Activated naive CD8-positive, alpha-beta T cell treated with anti-CD3 and anti-CD28 coated beads for 36 hours (primary cell): ENCODE measurements around the gene AIP. TPM values are rescaled to one million over a fixed set of nuclear protein-coding genes. Genes with fewer than 3 reads are reported as not detected.

Experiments used
- DNase-seq: peaks from one replicate; pipeline ENCODE4 v3.0.0; 2021
- H3K27ac Mint-ChIP-seq: one replicate; pipeline ENCODE4 v1.8.0; 2022; ENCODE audit warnings: mild to moderate bottlenecking, moderate library complexity, mixed read lengths
- H3K27me3 Mint-ChIP-seq: one replicate; pipeline ENCODE4 v1.8.0; 2022; ENCODE audit warnings: mild to moderate bottlenecking, mixed read lengths
- H3K36me3 Mint-ChIP-seq: one replicate; pipeline ENCODE4 v1.8.0; 2021; ENCODE audit warnings: mild to moderate bottlenecking, mixed read lengths
- H3K4me1 Mint-ChIP-seq: one replicate; pipeline ENCODE4 v1.8.0; 2021; ENCODE audit warnings: mixed read lengths
- H3K4me3 Mint-ChIP-seq: one replicate; pipeline ENCODE4 v1.8.0; 2022; ENCODE audit warnings: mild to moderate bottlenecking, moderate library complexity, mixed read lengths
- H3K9me3 Mint-ChIP-seq: one replicate; pipeline ENCODE4 v1.8.0; 2022; ENCODE audit warnings: mixed read lengths
- total RNA-seq, 2 experiments: library from RNA; stranded (reverse); gene quantifications; one replicate each; pipeline ENCODE4 v1.2.3, GENCODE V29; 2021

Gene AIP
- total RNA-seq, 2 experiments from 2014 or later = 107 to 112 TPM

DNA sequence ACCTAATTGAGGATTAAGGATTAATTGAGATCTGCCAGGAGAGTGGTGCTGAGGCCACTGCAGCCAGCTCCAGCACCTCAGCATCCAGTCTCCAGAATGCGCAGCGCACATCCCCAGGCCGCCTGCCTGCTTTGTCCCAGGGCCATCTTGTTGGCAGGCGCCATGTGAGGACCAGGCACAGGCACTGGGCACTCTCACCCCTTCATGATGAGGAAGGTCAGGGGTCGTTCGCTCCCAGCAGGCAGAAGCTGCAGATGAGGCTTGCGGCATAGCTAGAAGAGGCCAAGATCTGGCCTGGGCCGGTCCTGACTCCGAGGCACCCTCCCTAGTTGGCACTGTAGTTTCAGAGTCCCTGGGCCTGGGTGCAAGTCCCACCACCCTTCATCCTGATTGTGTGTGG, 34.0 kb downstream of the AIP start:
- Mint-ChIP-seq H3K9me3 (no peaks in the 10 kb centered on the region), H3K27ac (no peak overlapping the region), H3K4me3 (no peak overlapping the region), H3K27me3 (peaks cover 12% of the 10 kb centered on the region), H3K4me1 (no peaks in the 10 kb centered on the region), H3K36me3 (no peaks in the 10 kb centered on the region)
- DNase-seq = no peak

DNA sequence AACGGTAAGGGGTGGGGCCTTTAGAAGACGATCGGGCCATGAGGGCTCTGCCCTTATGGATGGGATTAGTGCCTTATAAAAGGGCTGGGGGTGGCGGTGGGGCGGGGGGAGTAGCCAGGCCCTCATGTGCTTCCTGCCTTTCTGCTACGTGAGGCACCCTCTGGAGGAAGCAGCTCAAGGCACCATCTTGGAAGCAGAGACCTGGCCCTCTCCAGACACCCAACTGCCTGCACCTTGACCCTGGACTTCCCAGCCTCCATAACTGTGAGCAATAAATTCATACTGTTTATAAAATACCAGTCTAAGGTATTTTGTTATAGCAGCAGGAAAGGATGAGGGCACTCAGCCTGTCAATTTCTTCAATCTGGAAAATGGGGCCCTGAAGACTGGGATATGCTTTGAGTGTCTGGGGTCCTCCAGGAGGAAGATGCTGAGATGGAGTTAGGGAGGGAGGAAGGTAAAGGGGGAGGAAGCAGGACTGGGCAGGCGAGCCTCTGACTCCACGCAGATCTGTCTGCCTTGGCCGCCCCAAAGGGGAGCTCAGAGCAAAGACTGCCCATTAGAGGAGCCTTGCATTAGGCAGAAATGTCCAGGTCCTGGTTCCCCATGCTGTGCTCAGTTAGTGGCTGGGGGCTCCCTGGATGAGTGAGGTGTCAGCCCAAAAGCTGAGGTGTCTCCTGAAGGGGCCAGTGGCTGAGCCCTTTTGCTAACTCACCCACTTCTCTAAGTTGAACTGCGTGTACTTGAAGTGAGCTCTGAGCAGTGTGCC, 35.1 kb downstream of the AIP start:
- no peaks in the 10 kb centered on the region for H3K36me3 Mint-ChIP-seq
- H3K4me1 Mint-ChIP-seq = no peaks in the 10 kb centered on the region
- H3K4me3 Mint-ChIP-seq = no peak overlapping the region
- H3K27ac Mint-ChIP-seq = no peak overlapping the region
- no peak for DNase-seq
- peaks cover 12% of the 10 kb centered on the region for H3K27me3 Mint-ChIP-seq
- no peaks in the 10 kb centered on the region for H3K9me3 Mint-ChIP-seq

DNA sequence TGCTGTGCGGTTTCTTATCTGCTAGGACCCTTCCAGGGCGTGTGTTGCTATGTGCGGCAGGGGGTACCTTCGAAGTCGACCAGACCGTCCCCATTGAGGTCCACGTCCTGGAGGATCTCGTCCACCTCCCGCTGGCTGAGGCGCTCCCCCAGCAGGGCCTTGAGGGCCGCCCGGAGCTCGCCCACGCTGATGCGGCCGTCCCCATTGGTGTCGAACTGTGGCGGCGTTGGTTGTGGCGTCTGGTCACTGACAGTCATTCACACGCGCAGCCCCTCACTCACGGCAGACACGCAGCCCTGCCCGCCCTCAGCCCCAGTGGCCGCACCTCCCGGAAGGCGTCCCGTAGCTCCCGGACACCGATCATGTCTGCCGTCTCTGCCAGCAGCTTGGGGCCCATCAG, 36.9 kb downstream of the AIP start:
- Mint-ChIP-seq H3K4me1 (no peaks in the 10 kb centered on the region), H3K36me3 (no peaks in the 10 kb centered on the region), H3K27me3 (peaks cover 9% of the 10 kb centered on the region), H3K27ac (no peak overlapping the region), H3K9me3 (no peaks in the 10 kb centered on the region), H3K4me3 (no peak overlapping the region)
- no peak for DNase-seq

DNA sequence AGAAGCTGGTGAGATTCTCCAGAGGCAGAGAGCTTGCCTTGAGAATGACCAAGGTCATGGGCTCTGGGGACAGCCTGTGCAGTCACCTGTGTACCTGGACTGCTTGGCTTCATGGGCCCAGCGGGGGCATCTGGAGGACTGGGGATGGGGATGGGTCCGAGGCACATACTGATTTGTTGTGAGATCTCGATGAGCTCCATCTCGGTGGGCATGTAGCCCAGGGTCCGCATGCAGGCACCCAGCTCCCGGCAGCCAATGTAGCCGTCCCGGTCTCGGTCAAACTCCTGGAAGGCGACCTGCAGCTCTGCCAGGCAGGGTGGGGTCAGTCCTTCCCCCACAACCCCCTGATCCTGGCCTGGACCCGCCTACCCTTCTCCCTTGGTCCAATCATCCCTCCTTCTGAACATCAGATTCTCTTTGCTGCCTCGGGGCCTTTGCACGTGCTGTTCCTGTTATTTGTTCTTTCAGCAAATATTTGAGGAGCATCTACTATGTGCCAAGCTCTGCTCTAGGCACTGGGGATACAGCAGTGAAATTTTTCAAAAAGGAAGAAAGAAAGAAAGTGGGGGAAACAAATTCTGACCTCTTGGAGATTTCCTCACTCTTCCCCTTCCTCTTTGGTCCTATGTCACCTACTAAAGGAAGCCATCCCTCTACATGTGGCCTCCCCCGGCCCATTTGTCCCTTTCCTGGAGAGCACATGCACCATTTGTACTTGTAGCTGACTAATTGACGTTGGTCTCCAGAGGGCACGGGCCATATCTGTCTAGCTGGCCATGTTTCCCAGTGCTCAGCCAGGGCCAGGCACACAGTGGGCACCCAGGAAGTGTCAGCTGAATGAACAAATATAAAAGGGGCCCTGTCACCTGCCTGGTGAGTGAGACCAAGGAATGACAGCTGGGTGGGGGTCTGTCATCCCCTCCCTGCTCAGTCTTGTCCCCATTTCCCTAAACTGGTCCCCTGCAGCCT, 38.3 kb downstream of the AIP start:
- H3K36me3 Mint-ChIP-seq = no peaks in the 10 kb centered on the region
- no peak overlapping the region for H3K4me3 Mint-ChIP-seq

DNA sequence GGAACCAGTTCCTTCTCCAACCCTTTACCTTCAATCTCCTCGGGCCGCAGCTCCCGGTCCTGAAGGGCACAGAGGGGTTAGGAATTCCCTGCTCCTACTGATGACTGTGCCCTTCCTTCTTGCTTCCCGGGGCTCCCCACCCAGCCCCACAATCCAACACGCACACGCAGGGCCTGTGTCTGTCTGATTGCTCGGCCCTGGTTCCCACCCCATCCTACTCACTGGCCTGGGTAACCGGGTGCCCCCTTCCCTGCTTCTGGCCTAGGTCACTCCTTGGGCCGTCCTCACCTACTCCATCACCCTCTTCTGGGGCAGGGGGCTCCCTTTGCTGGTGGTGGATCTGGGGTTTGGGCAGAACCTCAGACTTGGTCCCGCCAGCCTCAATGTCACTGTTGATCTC, 39.1 kb downstream of the AIP start:
- no peak overlapping the region for H3K4me3 Mint-ChIP-seq
- no peaks in the 10 kb centered on the region for H3K27me3 Mint-ChIP-seq
- no peaks in the 10 kb centered on the region for H3K4me1 Mint-ChIP-seq
- H3K36me3 Mint-ChIP-seq = no peaks in the 10 kb centered on the region
- H3K9me3 Mint-ChIP-seq = no peaks in the 10 kb centered on the region
- no peak for DNase-seq
- H3K27ac Mint-ChIP-seq = no peak overlapping the region

More for the DNA sequence above, 38.3 kb downstream of the AIP start:
- Mint-ChIP-seq H3K27me3 (no peaks in the 10 kb centered on the region), H3K9me3 (no peaks in the 10 kb centered on the region), H3K4me1 (no peaks in the 10 kb centered on the region), H3K27ac (no peak overlapping the region)
- no peak for DNase-seq

DNA sequence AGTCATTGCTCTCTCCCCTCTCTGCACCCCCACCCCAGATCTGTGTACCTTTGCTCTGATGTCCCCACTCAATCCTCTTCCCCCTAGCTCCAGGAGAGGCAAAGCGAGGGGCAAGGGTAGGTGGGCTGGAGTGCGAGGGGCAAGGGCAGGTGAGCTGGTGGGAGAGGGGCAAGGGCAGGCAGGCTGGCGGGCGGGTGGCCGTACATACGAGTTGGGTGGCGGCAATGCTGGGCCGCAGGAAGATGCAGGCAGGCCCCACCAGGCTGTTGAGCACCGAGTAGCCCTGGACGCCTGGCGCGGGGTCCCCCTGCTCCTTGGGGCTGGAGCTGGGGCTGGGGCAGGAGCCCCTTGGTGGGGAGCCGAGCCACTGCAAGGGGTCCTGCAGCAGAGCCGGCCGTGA, 39.5 kb downstream of the AIP start:
- no peaks in the 10 kb centered on the region for H3K4me1 Mint-ChIP-seq
- no peaks in the 10 kb centered on the region for H3K27me3 Mint-ChIP-seq
- H3K9me3 Mint-ChIP-seq = no peaks in the 10 kb centered on the region
- no peaks in the 10 kb centered on the region for H3K36me3 Mint-ChIP-seq
- H3K27ac Mint-ChIP-seq = no peak overlapping the region
- H3K4me3 Mint-ChIP-seq = no peak overlapping the region
- no peak for DNase-seq

DNA sequence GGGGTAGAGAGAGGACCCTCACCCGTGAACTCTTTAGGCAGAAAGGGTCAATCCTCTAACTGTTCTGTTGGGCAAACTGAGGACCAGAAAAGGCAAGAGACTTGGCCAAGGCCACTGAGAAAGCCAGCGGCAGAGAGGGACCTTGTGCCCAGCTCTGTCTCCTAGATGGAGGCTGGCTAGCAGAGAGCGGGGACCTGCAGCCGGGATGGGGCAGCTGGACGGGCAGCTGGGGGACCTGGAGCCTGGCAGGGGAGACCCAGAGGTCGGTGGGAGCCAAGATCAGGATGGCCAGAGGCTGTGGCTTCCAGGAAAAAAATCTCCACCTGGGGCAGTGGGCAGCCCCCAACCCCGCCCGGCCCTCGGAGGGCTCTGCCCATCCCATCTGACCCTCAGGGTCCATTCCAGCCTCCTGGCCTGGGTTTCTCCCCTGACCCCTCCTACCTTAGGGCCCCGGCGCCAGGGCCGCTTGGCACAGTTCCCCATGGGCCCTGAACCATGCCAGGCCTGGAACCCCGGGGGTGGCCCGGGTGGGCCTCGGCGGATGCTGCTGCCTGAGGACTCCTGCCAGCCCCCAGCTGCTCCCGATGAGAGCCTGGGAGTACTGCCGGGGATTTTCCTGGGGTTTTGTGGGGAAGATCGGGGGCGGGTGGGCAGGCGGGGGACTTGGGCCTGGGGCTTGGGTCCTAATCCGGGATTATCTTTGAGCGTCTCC, 40.2 kb downstream of the AIP start, which contains the start of gene CABP2:
TSS of gene CABP2 (minus strand) at position 603 of the 712 bp plus-strand sequence. CDS start at position 483, 120 bp downstream.
- H3K9me3 Mint-ChIP-seq = no peaks in the 10 kb centered on the region
- H3K27ac Mint-ChIP-seq = no peak within 1 kb of the TSS
- H3K36me3 Mint-ChIP-seq = no peaks in the 10 kb centered on the region
- H3K27me3 Mint-ChIP-seq = no peaks in the 10 kb centered on the region
- H3K4me3 Mint-ChIP-seq = no peak within 1 kb of the TSS
- no peak for DNase-seq
- H3K4me1 Mint-ChIP-seq = no peaks in the 10 kb centered on the region

DNA sequence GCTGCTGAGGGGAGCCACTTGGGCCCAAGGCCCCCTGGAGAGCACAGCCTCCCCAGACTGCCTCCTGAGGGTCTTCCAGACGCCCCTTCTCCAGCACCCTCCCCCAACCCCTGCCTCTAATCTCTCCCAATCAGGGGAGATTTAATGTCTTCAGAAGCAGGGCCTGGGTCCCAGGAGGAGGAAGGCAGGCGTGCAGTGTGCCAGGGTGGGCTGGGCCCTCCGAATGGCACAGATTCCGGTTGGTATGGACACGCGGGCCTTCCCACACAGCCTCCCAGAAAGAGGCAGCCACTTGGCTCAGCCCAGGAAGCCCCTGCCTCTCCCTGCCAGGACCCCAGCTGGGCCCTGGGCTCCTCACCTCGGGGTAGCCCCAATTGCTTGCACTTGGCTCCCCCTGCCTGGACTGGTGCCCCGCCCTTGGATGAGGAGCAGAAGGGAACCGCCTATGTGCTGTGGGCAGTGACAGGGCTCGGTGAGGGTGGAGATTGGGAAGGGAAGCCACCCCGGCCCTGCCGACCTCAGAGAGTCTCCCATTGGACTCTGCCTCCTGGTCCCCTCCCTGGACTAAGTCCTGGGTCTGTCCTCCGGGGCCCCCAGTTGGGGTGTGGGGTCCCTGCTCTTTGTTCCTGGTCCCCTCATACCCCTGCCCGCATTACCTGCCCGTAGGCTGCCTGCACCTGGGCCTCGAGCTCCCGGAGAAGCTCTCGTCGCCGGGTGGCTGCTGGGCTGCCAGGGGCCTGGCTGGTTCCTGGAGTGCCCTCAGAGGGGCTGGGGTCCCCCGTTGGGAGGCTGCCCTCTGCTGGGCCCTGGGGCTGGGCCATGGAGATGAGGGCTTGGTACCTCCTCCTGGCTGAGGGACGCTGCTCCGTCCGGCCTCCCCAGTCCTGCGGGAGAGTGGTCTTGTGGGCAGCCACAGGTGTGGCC, 41.0 kb downstream of the AIP start:
- no peak for DNase-seq
- no peaks in the 10 kb centered on the region for H3K27me3 Mint-ChIP-seq
- no peak overlapping the region for H3K4me3 Mint-ChIP-seq
- H3K27ac Mint-ChIP-seq = no peak overlapping the region
- H3K36me3 Mint-ChIP-seq = no peaks in the 10 kb centered on the region
- H3K4me1 Mint-ChIP-seq = no peaks in the 10 kb centered on the region
- no peaks in the 10 kb centered on the region for H3K9me3 Mint-ChIP-seq

DNA sequence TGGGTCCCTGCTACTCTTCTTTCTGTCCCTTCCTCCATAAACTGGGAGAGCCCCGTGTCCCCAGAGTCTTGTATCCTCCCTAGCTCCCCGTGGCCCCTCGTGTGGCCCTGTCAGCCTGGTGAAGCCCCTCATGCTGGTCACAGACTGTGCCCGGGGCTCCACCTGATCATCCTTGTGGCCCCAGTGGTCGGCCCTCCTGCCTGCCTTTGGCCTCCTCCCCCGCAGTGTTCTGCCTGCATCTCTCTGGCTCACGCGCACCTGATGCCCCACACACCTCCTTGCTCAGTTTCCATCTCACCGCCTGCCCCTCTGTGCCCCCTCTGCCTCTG, 41.6 kb downstream of the AIP start:
- DNase-seq = no peak
- Mint-ChIP-seq H3K4me3 (no peak overlapping the region), H3K36me3 (no peaks in the 10 kb centered on the region), H3K4me1 (no peaks in the 10 kb centered on the region), H3K27me3 (no peaks in the 10 kb centered on the region), H3K27ac (no peak overlapping the region), H3K9me3 (no peaks in the 10 kb centered on the region)

DNA sequence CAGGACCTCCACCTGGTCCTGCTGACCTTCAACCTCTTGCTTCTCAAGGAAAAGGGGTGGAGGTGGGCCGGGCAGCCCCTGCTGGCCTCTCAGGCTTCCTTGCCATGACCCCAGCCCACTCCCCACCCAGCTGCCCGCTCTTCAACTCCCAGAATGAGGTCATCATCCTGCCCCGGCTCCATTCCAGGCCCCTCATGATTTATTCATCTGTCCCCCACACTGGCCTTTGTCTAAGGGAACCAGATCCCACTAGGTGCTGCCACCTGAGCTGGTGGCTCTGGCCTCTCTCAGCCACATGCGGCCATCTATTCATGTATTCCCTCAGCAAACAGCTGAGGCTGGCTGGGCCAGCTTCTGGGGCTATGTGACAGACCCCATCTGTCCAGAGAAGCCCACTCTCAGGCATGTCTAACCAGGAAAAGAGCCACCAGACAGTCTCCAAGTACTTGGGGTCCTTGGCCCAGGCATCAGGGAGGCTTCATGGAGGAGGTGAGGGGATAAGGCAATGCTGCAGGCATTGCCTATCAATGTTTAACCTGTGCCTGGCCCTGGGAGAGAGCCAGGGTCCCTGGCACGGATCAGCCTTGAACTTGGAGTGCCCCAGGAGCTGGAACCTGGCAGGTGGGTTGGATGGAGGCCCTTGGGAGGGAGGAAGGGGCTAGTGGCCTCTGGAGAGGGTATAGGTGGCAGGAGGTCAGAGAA, 42.6 kb downstream of the AIP start:
- Mint-ChIP-seq H3K4me3 (no peak overlapping the region), H3K27me3 (no peaks in the 10 kb centered on the region)

DNA sequence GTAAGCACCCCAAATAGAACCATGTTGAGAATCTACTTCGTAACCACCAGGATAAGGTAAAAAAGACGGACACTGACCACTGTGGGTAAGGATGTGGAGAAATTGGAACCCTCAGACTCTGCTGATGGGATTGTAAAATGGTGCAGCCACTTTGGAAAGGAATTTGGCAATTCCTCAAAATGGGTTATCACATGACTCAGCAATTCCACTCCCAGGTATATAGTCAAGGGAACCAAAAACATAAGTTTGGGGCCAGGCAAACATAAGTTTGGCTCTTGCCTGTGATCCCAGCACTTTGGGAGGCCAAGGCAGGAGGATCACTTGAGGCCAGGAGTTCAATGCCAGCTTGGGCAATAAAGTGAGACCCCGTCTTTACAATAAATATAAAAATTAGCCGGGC, 45.5 kb downstream of the AIP start:
- Mint-ChIP-seq H3K4me3 (no peak overlapping the region), H3K27ac (no peak overlapping the region), H3K36me3 (no peaks in the 10 kb centered on the region), H3K4me1 (no peaks in the 10 kb centered on the region), H3K27me3 (no peaks in the 10 kb centered on the region), H3K9me3 (no peaks in the 10 kb centered on the region)
- no peak for DNase-seq

More for the DNA sequence above, 42.6 kb downstream of the AIP start:
- Mint-ChIP-seq H3K9me3 (no peaks in the 10 kb centered on the region), H3K4me1 (no peaks in the 10 kb centered on the region), H3K36me3 (no peaks in the 10 kb centered on the region), H3K27ac (no peak overlapping the region)
- no peak for DNase-seq

DNA sequence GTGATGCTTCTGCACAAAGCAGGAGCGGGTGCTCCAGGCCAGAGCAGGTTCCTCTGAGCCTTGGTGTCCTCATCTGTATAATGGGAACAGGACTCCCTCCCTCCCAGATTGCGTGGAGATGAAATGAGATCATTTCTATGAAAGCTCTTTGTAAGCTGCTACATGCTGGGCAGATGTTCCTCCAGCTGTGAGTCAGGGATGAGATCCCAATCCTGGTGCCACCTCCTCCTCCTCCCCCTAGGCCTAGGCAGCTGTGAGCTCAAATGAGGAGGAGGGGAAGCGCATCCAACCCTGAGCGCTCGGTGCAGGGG, 47.4 kb downstream of the AIP start:
- Mint-ChIP-seq H3K4me3 (no peak overlapping the region), H3K27me3 (peaks cover 5% of the 10 kb centered on the region), H3K4me1 (no peaks in the 10 kb centered on the region), H3K27ac (no peak overlapping the region), H3K36me3 (no peaks in the 10 kb centered on the region), H3K9me3 (peaks cover 8% of the 10 kb centered on the region)
- no peak for DNase-seq

DNA sequence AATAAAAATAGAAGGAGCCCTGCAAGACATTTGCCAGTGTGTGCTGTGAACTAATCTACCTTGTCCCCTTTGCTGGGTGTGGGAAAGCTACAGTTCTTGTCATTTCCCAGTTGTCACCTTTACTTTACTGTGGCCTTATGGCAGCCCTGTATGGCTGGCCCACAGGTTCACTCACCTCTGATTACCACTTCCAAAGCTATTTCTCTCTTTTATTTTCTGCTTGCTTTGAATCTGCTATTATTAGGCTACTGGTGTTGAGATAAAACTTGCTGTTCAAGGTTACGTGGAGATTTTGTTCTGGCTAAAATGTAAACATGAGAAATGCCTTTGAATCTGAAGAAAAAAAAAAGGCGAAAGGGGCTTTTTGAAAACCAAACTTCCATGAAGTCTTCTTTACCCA, 50.1 kb downstream of the AIP start:
- peaks cover 5% of the 10 kb centered on the region for H3K27me3 Mint-ChIP-seq

More for the DNA sequence above, 50.1 kb downstream of the AIP start:
- Mint-ChIP-seq H3K27ac (no peak overlapping the region), H3K9me3 (peaks cover 8% of the 10 kb centered on the region), H3K4me1 (no peaks in the 10 kb centered on the region), H3K36me3 (no peaks in the 10 kb centered on the region), H3K4me3 (no peak overlapping the region)
- no peak for DNase-seq
